HG03159 (cell line): ENCODE results near the gene ASCC2.
"Not testable (repeated sequence)": the region's sequence is repeated elsewhere in the genome, so short reads cannot be mapped to it uniquely, and the experiment has no call there.

Source experiments
- ATAC-seq: cut with Tn5 transposase; IDR thresholded peaks from one replicate; pipeline ENCODE4 v1.9.1; 2021; ENCODE audit warnings: mild to moderate bottlenecking, moderate library complexity; ENCODE audit not compliant: unreplicated experiment

The ASCC2 gene

DNA sequence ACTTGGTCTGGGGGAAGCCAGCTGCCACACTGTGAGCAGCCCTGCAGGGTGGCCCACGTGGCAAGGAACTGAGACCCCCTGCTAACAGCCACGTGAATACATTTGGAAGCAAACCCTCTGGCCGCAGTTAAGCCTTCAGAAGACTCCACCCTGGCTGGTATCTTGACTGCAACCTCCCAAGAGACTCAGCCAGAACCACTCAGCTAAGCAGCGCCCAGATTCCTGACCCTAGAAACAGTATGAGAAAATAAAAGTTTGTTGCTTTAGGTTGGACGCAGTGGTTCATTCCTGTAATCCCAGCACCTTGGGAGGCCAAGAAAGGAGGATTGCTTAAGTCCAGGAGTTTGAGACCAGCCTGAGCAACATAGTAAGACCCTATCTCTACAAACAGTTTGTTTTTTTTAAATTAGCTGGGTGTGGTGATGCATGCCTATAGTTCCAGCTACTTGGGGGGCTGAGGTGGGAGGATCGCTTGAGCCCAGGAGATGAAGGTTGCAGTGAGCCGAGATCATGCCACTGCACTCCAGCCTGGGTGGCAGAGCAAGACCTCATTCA is 79.9 kb downstream of the ASCC2 start:
- ATAC-seq: no peak

- ATAC-seq: no peak
Observed at GRCh38 chr22:29757096-29757495, 81.0 kb downstream of the ASCC2 start.

DNA sequence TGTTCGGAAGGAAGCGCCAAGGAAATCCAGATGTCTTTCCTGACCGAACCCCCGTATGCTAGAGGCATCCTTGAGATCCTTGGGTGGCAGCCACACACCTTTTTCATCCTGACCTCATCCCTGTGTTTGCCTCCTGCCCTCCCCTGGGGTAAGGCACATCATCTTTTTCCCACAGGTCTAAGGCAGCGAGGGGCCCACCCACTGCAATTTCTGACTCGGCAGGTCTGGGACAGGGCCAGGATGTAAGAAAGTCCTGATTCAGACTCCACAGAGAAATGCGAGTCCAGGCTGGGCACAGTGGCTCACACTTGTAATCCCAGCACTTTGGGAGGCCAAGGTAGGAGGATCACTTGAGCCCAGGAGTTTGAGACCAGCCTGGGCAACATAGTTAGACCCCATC is 81.7 kb downstream of the ASCC2 start:
- no peak for ATAC-seq

DNA sequence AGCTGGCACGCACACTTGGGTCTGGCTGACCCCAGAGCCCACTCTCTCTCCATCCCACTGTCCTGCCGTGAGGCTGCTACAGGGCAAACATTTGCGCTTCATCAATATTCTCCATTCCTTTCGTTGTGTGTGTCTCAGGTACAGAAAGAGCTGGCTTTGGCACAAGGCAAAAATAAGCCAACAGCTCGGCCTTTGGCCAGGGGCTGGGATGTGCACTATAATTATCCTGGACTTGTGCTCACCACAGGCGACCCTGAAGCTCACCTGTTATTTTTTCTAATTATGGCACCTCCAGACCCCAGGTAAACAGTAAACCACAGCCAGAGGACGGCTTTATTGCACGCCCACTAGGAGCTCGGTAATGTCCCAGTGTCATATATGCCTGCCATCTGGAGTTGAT is 82.2 kb downstream of the ASCC2 start:
- ATAC-seq: no peak

DNA sequence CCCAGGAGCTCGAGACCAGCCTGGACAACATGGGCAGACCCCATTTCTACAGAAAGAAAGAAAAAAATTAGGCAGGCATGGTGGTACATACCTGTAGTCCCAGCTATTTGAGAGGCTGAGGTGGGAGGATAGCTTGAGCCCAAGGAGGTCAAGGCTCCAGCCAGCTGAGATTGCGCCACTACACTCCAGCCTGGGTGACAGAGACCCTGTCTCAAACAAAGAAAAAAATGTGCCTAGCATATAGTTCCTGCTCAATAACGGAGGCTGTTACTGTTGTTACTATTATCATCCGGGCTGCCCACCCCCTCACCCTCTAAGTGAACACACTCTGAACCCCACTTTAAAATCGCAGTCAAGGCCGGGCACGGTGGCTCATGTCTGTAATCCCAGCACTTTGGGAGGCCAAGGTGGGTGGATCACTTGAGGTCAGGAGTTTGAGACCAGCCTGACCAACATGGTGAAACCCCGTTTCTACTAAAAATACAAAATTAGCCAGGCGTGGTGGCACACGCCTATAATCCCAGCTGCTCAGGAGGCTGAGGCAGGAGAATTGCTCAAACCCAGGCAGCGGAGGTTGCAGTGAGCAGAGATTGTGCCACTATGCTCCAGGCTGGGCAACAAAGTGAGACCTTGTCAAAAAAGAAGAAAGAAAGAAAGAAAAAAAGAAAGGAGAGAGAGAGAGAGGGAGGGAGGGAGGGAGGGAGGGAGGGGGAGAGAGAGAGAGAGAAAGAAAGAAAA is 83.2 kb downstream of the ASCC2 start:
- not testable (repeated sequence) for ATAC-seq

DNA sequence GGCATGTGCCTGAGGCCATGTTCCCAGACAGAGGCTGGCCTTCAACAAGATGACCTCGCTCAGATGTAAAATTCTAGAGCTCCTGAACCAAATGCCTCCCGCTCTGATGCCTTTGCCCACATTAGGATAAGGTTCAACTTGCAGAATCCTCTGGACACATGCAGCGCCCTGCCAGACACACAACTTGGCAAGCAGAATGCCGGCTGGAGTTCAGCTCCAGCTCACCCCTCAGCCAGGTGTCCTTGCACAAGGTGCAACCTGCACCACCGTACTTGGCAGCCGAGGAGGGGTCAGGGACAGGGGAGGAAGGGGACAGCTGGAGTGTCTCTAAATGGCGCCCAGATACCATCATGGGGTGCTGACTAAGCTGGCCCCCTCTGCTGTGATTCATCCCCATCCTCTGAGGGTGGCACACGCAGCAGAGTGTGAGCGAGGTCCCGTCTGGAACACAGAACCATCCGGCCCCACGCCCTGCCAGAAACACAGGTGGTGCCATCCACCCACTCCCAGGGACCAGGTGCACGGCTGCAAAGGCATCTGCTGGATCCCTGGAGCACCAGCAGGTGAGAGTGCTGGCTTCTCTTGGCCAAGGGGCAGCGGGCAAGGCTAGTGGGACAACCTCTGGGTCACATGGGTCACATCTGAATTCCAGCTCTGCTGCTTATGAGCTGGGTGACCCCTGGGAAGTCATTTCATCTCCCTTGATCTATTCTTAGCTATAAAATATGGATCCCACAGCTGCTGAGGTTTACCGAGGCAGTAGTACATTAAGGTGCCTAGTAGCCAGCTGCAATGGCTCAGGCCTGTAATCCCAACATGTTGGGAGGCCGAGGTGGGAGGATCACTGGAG is 84.0 kb downstream of the ASCC2 start:
- no peak for ATAC-seq

- ATAC-seq: no peak
Observed at GRCh38 chr22:29751669-29752068, 86.4 kb downstream of the ASCC2 start.

GRCh38 chr22:29750559-29751538 is 87.2 kb downstream of the ASCC2 start:
- no peak for ATAC-seq

- ATAC-seq: no peak
Observed at GRCh38 chr22:29750029-29750428, 88.0 kb downstream of the ASCC2 start.

DNA sequence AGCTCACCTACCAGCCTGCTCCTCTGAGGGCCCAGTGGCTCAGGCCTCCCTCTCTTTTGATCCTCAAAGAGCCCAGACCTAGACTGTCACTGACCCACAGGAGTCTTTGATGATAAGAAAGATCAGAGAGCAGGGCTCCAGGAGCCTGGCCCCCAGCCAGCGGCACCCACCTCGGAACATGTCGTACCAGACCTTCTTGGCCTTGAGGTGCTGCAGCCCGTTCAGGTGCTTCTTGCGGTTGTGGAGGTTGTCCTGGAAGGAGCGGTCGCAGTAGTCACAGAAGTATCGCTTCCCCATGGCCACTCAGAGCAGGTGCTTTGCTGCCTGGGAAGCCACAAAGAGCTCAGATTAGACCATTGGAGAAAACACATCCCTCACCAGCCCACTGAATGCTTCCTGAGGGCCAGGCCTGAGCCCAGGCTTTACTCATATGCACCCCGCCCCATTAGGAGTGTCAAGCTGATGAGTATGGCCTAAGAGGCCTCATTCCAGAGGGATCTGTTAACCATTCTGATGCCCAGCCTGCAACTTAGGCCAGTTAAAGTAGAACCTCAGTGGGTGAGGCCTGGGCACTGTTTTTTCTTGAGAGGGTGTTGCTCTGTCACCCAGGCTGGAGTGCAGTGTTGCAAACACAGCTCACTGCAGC is 89.7 kb downstream of the ASCC2 start:
- ATAC-seq: no peak

DNA sequence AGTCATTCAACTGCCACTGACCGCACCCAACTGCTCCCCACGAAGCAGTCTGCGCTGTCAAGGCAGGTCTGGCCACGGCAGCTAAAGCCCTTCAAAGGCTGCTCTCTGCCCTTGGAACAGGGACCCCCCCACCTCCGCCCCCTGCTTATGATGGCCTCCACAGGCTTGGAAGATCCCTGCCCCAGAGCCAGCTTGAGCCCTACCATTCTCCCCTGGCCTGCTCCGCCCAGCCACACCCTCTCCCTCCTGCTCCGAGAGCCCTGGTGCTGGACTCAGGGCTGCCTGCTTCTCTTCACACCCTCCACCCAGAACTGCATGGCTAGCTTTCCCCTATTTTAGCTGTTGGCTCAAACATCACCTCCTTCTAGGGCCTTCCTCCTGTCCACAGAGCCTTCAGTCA is 90.2 kb downstream of the ASCC2 start:
- ATAC-seq: no peak

DNA sequence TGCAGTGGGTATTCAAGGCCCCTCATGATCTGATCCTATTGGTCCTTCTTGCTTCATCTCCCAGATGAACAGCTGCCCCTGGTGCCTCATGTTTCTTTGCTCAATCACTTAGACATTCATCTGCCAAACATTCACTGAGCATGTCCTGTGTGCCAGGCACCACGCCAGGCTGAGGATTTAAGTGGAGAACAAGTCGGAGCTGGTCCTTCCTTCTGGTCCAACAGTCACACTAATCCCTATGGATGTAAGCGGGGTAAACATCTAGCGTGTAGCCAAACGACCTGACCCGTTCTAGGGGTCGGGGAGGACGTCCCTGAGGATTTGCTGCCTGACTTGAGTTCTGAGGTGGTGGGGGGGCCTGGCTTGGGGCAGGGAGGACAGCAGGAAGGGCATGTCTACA is 93.2 kb downstream of the ASCC2 start:
- ATAC-seq: no peak

GRCh38 chr22:29742326-29742725 is 95.7 kb downstream of the ASCC2 start:
- ATAC-seq: no peak

GRCh38 chr22:29741926-29742325 is 96.1 kb downstream of the ASCC2 start:
- no peak for ATAC-seq

GRCh38 chr22:29740216-29740615 is 97.9 kb downstream of the ASCC2 start:
- ATAC-seq: no peak

DNA sequence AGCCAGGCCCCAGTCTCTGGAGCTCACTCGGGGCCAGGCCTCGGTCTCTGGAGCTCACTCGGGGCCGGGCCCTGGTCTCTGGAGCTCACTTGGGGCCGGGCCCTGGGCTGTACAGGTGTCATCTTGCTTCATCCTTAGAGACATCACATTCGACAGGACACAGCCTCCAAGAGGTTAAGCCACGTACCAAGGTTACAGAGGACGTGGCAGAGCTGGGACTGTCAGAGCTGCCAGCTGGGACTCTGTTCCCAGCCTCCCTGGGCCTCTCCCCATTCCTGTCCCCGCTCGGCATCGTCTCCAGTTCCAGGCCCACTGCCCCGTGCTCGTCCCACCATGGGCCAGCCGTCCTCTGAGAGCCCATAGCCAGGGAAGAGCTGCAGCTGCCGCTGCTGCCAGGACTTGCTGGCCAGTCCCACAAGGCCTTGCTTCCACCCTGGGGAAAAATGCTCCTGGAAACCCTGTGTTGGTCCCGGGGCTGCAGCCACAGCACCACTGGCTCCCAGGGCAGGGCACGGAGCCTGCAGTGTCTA is 98.7 kb downstream of the ASCC2 start:
- ATAC-seq: no peak
